IPS-15b (cell line): ENCODE measurements around the gene ZC2HC1B.

Experiments used
- H3K27me3 ChIP-seq: one replicate; pipeline ENCODE4 v1.6.1; 2013; ENCODE audit warnings: low read length; ENCODE audit not compliant: control insufficient read depth, insufficient read depth
- H3K36me3 ChIP-seq: one replicate; pipeline ENCODE4 v1.6.1; 2013; ENCODE audit warnings: low read length; ENCODE audit not compliant: control insufficient read depth, insufficient read depth
- H3K4me1 ChIP-seq: one replicate; pipeline ENCODE4 v1.6.1; 2013; ENCODE audit warnings: mild to moderate bottlenecking, low read length; ENCODE audit not compliant: control insufficient read depth, insufficient read depth
- H3K4me3 ChIP-seq: one replicate; pipeline ENCODE4 v1.5.1; 2013; ENCODE audit warnings: low read depth, low read length
- H3K9ac ChIP-seq: one replicate; pipeline ENCODE4 v1.6.1; 2013; ENCODE audit warnings: low read depth, mild to moderate bottlenecking, low read length
- H3K9me3 ChIP-seq: one replicate; pipeline ENCODE4 v1.6.1; 2013; ENCODE audit warnings: mild to moderate bottlenecking, low read length; ENCODE audit not compliant: control insufficient read depth, insufficient read depth

ZC2HC1B gene

DNA sequence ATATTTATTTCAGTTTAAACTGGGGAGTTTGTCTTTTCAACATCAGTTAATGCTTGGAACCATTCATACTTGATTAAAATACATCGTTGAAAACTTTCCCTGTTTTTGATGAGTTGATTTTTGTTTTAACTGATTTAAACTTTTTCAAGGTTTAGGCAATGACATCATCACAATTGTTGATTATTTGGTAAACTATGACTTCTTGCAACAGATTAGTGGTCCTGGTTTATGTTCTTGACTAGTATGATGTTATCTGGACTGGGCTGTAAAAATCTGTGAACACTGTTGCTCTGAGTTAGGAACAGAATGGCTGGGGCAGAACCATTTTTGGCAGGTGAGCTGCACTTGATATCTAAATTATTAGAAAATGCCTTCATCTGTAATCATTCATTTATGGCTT is at the start of gene ZC2HC1B:
TSS of gene ZC2HC1B (plus strand) at position 241 of the 400 bp plus-strand sequence. CDS start at position 307, 66 bp downstream.
- Histone ChIP-seq H3K9me3 (no peaks in the 10 kb centered on the region), H3K9ac (no peak within 1 kb of the TSS), H3K27me3 (no peaks in the 10 kb centered on the region), H3K36me3 (peaks cover 2% of the 10 kb centered on the region), H3K4me3 (no peak within 1 kb of the TSS), H3K4me1 (peaks cover 4% of the 10 kb centered on the region)

DNA sequence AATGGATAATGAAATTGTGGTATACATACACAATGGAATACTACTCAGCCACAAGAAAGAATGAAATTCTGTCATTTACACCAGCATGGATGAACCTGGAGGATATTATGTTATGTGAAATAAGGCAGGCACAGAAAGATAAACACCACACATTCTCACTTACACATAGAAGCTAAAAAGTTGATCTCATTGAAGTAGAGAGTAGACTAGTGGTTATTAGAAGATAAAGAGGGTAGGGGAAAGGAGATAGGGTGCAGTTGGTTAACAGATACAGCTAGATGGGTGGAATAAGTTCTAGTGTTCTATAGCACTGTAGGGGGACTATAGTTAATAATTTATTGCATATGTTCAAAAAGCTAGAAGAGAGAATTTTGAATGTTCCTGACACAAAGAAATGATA is 46.7 kb upstream of the ZC2HC1B start:
- Histone ChIP-seq H3K27me3 (no peaks in the 10 kb centered on the region), H3K4me1 (no peaks in the 10 kb centered on the region), H3K4me3 (no peak overlapping the region), H3K9ac (no peak overlapping the region), H3K36me3 (no peaks in the 10 kb centered on the region), H3K9me3 (no peaks in the 10 kb centered on the region)

GRCh38 chr6:143821359-143821758 is 42.9 kb upstream of the ZC2HC1B start:
- no peaks in the 10 kb centered on the region for H3K27me3 ChIP-seq
- H3K4me1 ChIP-seq = no peaks in the 10 kb centered on the region
- no peaks in the 10 kb centered on the region for H3K9me3 ChIP-seq
- no peak overlapping the region for H3K9ac ChIP-seq
- H3K36me3 ChIP-seq = no peaks in the 10 kb centered on the region
- H3K4me3 ChIP-seq = no peak overlapping the region

DNA sequence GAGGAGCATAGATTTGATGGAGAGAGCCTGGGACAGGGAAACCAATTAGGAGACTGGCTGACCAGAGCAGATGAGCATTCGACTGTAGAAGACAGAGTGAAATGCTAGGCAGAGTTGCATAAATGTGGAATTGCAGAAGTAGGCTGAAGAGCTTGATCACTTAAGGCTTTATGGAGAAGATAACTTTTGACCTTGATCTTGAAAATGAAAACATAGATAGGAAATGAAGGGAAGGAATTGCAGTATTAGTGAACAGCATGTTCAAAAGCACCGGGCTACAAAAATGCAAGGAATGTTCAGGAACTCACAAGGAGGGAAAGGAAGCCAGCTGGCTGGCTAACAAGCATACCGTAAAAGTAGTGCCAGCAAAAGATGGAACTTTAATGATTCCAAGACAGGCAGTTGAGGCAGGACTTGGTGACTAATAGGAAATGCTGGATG is 41.7 kb upstream of the ZC2HC1B start:
- Histone ChIP-seq H3K4me3 (no peak overlapping the region), H3K9ac (no peak overlapping the region), H3K9me3 (no peaks in the 10 kb centered on the region), H3K27me3 (no peaks in the 10 kb centered on the region), H3K36me3 (no peaks in the 10 kb centered on the region), H3K4me1 (no peaks in the 10 kb centered on the region)

GRCh38 chr6:143823548-143823947 is 40.7 kb upstream of the ZC2HC1B start:
- Histone ChIP-seq H3K4me3 (no peak overlapping the region), H3K36me3 (no peaks in the 10 kb centered on the region), H3K4me1 (no peaks in the 10 kb centered on the region), H3K9me3 (no peaks in the 10 kb centered on the region), H3K9ac (no peak overlapping the region), H3K27me3 (no peaks in the 10 kb centered on the region)

GRCh38 chr6:143828572-143828971 is 35.7 kb upstream of the ZC2HC1B start:
- Histone ChIP-seq H3K4me1 (no peaks in the 10 kb centered on the region), H3K27me3 (no peaks in the 10 kb centered on the region), H3K9ac (no peak overlapping the region), H3K36me3 (no peaks in the 10 kb centered on the region), H3K9me3 (no peaks in the 10 kb centered on the region), H3K4me3 (no peak overlapping the region)

GRCh38 chr6:143836150-143836549 is 28.1 kb upstream of the ZC2HC1B start:
- Histone ChIP-seq H3K9me3 (no peaks in the 10 kb centered on the region), H3K36me3 (no peaks in the 10 kb centered on the region), H3K4me1 (no peaks in the 10 kb centered on the region), H3K27me3 (no peaks in the 10 kb centered on the region), H3K4me3 (no peak overlapping the region), H3K9ac (no peak overlapping the region)

DNA sequence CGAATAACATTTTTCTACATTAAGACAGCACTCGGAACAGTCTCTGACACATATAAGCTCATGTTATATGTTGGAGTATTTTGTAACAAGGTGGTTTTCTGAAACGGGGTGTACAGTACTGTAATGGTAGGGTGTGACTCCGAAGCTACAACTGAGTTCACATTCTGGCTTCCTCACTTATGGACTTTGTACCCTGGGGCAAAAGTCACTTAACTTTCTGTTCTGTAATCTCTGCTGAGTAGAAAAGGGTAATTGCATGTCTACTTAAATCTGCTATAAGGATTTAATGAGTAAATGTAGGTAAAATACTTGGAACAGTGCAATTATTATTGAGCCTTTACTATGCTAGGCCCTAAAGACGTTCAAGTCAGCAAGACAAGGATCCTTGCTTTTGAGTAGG is 25.9 kb upstream of the ZC2HC1B start:
- no peaks in the 10 kb centered on the region for H3K27me3 ChIP-seq
- H3K36me3 ChIP-seq = peaks cover 2% of the 10 kb centered on the region
- H3K9ac ChIP-seq = no peak overlapping the region
- no peaks in the 10 kb centered on the region for H3K9me3 ChIP-seq
- H3K4me1 ChIP-seq = peaks cover 3% of the 10 kb centered on the region
- H3K4me3 ChIP-seq = no peak overlapping the region

DNA sequence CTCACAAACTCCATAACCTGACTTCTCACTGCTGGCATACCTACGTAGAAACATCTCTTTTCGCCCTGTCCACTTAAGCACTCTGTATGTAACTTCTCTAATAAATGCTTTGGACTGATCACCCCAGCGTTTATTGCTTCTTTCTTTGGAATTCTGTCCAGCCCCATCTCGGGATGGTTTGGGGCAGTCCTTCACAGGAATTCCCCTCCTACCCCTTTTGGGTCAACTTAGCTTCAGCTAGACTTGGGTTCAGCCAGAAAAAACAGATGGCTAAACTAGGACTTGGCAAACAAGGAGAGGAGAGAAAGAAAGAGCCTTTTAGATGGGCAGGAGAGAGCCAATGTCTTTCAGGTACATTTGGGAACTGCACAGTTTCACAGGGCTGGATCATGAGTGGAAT is 25.1 kb upstream of the ZC2HC1B start:
- Histone ChIP-seq H3K9ac (no peak overlapping the region), H3K4me1 (peaks cover 3% of the 10 kb centered on the region), H3K4me3 (no peak overlapping the region), H3K27me3 (no peaks in the 10 kb centered on the region), H3K36me3 (peaks cover 2% of the 10 kb centered on the region), H3K9me3 (no peaks in the 10 kb centered on the region)

- no peaks in the 10 kb centered on the region for H3K27me3 ChIP-seq
- H3K4me3 ChIP-seq = no peak overlapping the region
- peaks cover 3% of the 10 kb centered on the region for H3K4me1 ChIP-seq
- H3K36me3 ChIP-seq = peaks cover 12% of the 10 kb centered on the region
- H3K9ac ChIP-seq = no peak overlapping the region
- H3K9me3 ChIP-seq = no peaks in the 10 kb centered on the region
Measured at GRCh38 chr6:143840595-143841265, 23.5 kb upstream of the ZC2HC1B start.

DNA sequence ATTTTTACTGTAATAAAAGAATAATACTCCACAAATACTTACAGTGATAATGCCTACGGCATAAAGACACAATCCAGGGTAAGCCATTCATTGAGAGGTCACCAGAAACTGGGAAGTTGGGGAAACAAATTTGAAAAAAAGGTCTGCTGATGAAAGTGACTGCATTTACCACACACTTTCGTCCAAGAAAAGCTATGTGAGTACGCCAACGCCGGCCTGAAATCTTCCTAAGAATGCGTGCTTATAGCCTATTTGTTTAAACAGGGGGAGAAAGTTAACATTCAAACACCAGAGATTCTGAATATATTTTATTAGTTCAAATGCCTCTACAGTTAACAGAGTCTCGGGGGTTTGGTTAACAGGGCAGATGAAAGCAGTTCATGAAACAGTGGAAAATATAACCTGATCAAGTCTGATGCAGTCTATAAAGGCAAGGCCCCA is 21.8 kb upstream of the ZC2HC1B start:
- H3K4me3 ChIP-seq = peak overlapping the region; percentile 81

GRCh38 chr6:143842902-143843676 is 21.2 kb upstream of the ZC2HC1B start, which contains the start of gene LTV1:
LTV1 (plus strand) TSS chr6:143843338; CDS start chr6:143843478, 140 bp downstream.
- peaks cover 26% of the 10 kb centered on the region for H3K36me3 ChIP-seq
- peak within 1 kb of the TSS; percentile 80 for H3K9ac ChIP-seq
- H3K27me3 ChIP-seq = no peaks in the 10 kb centered on the region
- H3K4me1 ChIP-seq = peaks cover 3% of the 10 kb centered on the region
- peak within 1 kb of the TSS; percentile 81 for H3K4me3 ChIP-seq
- no peaks in the 10 kb centered on the region for H3K9me3 ChIP-seq

More for the DNA sequence above, 21.8 kb upstream of the ZC2HC1B start:
- Histone ChIP-seq H3K36me3 (peaks cover 26% of the 10 kb centered on the region), H3K27me3 (no peaks in the 10 kb centered on the region), H3K9me3 (no peaks in the 10 kb centered on the region), H3K9ac (peak overlapping the region; percentile 79), H3K4me1 (peaks cover 3% of the 10 kb centered on the region)
